ENCODE results near the gene TGM4. TPM values are rescaled to one million over a fixed set of nuclear protein-coding genes. Genes with fewer than 3 reads are reported as not detected.
"Not testable (repeated sequence)": the region's sequence is repeated elsewhere in the genome, so short reads cannot be mapped to it uniquely, and the experiment has no call there.

The TGM4 gene
- polyA plus RNA-seq, 4 donors, result 0.03 to 0.13 (median 0.10) TPM; not detected in 1

DNA sequence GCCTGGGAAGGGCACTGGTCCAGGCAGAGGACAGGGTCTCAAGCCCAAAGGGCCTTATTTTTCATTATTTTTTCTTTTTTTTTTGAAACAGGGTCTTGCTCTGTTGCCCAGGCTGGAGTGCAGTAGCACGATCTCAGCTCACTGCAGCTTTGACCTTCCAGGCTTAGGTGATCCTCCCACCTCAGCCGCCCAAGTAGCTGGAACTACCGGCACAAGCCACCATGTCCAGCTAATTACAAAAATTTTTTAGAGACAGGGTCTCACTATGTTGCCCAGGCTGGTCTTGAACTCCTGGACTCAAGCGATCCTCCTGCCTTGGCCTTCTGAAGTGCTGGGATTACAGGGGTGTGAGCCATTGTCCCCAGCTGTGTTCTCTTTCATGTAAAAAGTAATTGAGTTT, 75.4 kb downstream of the TGM4 start:
- not testable (repeated sequence) for DNase-seq (ENCODE audit: low read depth in 4 of 4, low spot score in 2 of 4)

DNA sequence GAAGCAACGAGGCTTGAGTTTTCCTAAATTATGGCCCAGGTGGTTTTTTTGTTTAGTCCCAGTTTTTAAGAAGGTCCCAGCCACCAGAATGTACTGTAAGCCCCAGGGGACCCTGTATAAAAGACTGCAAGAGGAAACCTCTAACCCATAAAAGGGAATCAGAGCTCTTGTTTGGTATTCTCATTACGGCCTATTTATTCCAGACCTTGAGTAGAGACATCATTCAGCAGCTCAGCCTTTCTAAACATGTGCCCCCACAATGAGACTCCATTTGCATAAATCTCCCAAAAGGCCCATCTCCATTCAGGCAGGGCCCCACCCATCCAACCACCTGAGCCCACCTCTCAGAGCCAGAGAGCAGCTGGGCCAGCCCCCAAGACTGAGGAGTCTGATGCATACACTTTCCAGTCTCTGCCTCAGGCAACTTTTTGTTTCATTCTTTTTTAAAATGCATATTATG, 75.9 kb downstream of the TGM4 start:
- DNase-seq (ENCODE audit: low read depth in 4 of 4, low spot score in 2 of 4), result no peak

DNA sequence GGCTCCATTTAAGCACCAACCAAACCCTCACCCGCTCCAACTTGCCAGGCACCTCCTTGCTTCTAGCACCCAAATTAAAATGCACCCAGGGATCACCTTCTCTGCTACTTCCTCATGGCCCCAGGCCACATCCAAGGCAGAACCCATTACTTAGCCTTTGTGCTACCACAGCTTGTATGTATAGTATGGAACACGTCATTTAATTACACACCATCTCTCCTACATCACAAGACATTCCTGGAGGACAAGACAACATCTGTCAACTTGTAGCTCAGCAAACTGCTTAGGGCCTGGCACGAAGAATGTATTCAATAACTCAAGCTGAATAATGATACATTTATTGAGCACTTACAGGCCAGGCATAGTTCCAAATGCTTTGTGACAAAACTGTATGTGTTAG, 78.3 kb downstream of the TGM4 start:
- no peak for DNase-seq (ENCODE audit: low read depth in 4 of 4, low spot score in 2 of 4)

DNA sequence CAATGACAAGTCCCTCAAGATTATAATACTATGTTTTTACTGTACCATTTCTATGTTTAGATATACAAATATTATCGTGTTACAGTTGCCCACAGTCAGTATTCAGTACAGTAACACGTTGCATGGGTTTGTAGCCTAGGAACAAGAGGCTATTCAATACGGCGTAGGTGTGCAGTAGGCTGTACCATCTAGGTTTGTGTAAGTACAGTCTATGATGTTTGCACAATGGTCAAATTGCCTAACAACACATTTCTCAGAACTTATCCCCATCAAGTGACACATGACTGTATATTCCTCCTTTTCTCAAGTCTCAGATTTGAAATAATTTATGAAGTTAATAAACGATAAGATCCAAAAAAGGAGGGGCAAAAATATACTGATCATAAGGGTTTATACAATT, 79.9 kb downstream of the TGM4 start:
- no peak for DNase-seq (ENCODE audit: low read depth in 4 of 4, low spot score in 2 of 4)

DNA sequence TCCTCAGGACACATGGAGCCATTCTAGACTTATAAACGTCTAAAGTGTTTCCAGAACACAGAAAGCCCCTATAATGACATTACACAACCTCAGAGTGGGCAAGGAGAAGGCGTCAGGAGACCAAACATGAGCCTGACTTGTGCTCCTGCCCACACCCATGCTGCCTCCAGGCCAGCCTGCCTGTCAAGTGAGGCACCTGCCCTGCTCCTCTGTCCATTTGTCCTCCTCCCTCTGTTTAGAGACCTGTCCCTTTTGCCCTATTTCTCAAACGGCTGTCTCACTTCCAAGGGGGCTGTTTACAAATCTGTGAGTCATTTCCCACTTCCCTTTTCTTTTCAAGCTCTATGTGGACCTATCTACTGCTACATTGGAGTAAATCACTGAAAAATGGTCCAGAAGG, 80.6 kb downstream of the TGM4 start:
- no peak for DNase-seq (ENCODE audit: low read depth in 4 of 4, low spot score in 2 of 4)

DNA sequence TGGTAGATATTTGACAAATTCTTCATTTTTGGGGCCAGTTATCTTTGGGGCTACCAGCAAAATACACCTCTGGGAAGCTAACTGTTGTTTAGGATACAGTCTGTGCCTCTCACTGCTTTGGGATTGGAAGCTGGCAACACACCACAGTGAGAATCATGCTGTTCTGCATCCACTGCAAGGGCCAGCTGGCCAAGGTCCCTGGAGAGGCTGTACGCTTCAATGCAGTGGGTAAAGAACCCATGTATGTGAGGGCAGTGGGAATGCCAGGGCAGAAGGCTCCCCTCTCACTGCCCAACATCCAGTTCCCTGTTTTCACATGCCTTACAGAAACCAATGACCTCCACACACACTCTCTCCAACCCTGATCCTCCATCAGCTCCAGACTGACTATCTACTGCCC, 81.5 kb downstream of the TGM4 start:
- no peak for DNase-seq (ENCODE audit: low read depth in 4 of 4, low spot score in 2 of 4)

DNA sequence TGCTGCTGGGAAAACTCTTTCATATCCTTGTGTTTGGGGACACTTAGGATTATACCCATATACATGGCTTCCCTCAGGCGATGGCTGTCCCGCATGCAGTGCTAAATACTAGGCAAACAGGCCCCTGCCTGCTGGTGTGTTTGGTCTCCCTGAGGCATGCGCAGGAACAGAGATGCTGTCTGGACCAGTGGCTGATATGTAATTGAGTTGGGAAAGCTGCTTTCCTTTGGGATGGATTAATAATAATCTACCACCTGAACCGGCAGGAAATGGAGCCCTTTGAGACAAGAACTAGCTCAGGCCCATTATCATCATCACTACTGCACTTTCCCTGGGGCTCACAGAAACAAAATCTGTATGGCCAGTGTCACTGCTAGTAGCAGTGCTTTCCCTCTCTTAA, 83.6 kb downstream of the TGM4 start:
- no peak for DNase-seq (ENCODE audit: low read depth in 4 of 4, low spot score in 2 of 4)

DNA sequence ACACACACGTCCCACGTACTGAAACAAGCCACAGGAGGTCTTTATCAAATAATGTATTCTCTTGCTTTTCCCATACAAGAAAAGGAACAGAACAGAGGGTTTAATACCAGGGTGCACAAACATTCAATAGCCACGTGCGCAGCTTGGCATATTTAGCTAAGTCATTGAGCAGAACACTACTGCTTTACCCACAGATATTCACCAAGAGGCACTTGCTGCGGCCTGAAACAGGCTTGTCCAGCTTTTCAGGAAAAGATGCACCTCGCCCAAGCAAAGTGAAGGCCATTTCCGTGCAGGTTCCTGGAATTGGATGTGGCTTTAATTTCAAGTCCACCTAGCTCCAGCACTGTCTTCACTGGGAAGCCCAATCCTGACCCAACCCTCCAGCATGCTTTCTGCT, 84.0 kb downstream of the TGM4 start:
- no peak for DNase-seq (ENCODE audit: low read depth in 4 of 4, low spot score in 2 of 4)

DNA sequence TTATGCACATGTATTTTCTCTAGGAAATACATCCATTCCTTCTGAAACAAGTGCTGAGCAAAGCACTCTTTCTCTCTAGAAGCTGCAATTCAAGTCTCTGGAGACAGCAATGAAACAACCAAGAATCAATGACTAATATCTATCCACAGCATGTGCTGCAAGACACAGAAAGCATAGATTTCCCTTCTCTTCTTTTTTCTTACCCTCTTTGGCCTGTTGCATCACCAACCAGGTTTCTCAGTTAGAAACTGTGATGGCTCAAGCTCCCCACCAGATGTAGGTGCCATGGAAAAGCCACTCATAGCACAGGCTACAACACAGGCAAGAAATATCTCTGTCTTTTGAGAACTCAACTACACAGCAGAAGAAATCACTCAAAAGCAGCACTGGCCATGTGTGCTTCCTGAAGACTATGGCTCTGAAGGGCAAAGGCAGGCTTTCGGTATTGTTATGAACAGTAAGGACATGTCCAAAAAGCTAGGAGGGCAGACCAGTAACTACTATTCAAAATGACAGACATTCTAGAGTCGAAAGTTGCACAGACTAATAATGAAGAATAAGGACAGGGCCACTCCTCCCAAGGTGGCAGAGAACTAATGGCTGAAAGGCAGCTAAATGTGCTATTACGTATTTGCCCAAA, 86.1 kb downstream of the TGM4 start:
- no peak for DNase-seq (ENCODE audit: low read depth in 4 of 4, low spot score in 2 of 4)

DNA sequence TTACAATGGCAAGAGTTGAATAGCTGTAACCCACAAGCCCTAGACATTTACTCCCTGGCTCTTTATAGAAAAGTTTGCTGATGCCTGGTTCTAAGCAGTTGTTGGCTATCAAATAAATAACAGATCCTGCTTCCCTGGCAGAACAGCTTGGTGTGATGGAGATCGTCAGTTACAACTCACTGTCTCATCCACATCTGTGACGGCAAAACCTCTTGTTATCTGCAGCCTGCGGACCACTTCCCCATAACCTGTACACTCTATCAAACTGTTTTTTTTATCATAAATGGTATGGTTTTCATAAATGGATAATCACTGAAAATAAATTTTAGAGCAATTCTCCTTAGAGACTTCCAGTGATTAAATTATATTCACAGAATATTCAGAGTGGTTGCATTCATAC, 87.5 kb downstream of the TGM4 start:
- DNase-seq (ENCODE audit: low read depth in 4 of 4, low spot score in 2 of 4), result no peak

DNA sequence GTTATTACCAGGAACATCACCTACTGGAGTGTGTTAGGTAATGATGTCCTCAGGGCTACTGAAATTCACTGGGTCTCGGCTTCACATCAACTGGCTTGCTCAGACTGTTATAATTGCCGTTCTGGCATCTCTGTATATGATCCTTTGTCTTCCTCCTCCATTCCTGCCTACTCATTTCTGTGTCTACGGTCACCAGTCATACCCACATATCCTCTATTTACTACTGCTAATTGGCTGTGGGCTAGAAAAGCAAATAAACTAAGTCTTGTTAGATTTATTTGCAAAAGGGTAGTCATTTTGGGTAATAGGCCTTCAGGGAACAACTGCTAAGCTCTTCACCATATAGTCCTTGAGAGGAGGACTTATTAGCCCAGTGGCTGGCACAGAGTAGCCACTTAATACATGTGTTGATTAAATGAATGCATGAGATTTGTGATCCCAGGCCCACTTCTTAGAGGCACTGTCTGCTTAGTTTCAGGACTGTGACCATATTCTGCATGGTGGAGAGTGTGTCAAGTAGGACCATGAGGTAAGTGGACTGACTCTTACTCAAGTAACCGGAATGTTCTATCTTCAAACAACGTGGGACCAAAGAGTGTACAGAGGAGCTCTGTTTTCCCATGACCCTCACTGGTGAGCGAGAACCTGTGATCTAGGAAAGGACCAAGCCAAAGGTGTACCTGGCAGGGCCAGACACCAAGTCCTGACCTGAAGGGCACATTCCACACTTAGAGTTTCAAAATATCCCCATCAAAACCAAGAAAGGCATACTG, 88.4 kb downstream of the TGM4 start:
- DNase-seq (ENCODE audit: low read depth in 4 of 4, low spot score in 2 of 4), result no peak

DNA sequence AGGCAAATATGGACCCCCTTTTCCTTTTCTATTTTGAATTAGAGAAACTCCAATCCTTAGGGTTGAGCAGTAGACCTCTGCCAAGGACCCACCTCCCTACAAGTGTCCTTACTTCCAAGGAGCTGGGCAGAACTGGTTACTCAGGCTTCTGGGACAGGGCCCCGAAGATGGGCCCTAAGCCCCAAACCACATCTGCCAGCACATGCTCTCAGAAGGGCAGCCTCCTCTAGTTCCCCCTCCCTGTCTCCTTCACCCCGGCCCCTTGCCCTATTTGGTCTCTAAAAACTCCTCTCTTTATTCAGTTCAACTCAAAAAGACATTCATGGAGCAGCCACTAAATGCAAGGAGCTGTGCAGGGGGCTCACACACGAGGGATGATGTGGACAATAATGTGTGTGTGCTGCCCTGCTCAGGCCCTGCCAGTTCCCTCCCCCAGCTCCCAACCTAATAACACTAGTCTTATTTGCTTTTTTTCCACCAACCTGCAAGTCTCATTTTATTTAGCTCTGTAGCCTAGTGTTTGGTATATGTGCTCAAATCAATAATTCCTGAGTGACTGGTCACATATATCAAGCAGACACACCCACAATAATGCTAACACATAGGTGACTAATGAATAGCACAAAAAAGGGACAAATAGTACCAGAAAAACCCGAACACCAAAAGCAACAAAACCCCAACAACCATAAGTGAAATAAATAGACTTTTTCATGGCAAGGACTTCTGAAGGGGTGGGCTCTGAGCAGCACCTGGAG, 89.3 kb downstream of the TGM4 start:
- DNase-seq (ENCODE audit: low read depth in 4 of 4, low spot score in 2 of 4), result no peak

Other genes with a start within 250 kb of the TGM4 start
- 10 to 100 TPM; 29.1 to 40.1 (median 32.2) TPM for gene ZNF197, start 249.6 kb upstream of the TGM4 start, polyA plus RNA-seq (ENCODE audit: insufficient read length in 4 of 4)
- gene ZNF35, start 225.9 kb upstream of the TGM4 start, polyA plus RNA-seq (ENCODE audit: insufficient read length in 4 of 4), result 10 to 100 TPM in 3 of 4 donors, 1 to 10 TPM in 1; 9.6 to 13.2 (median 11.3) TPM
- gene ZNF502, start 161.9 kb upstream of the TGM4 start, polyA plus RNA-seq (ENCODE audit: insufficient read length in 4 of 4), result 10 to 100 TPM; 11.1 to 16.2 (median 12.1) TPM
- 10 to 100 TPM in 3 of 4 donors, 1 to 10 TPM in 1; 9.6 to 13.2 (median 12.2) TPM for gene ZNF501, start 145.0 kb upstream of the TGM4 start, polyA plus RNA-seq (ENCODE audit: insufficient read length in 4 of 4)
- 10 to 100 TPM; 48.8 to 66.0 (median 54.9) TPM for gene KIAA1143, start 113.0 kb upstream of the TGM4 start, polyA plus RNA-seq (ENCODE audit: insufficient read length in 4 of 4)
- 10 to 100 TPM; 22.0 to 29.6 (median 26.8) TPM for gene KIF15, start 112.8 kb upstream of the TGM4 start, polyA plus RNA-seq (ENCODE audit: insufficient read length in 4 of 4)
- 10 to 100 TPM; 28.6 to 30.7 (median 29.8) TPM for gene TMEM42, start 12.7 kb upstream of the TGM4 start, polyA plus RNA-seq (ENCODE audit: insufficient read length in 4 of 4)
- gene ZDHHC3, start 101.6 kb downstream of the TGM4 start, polyA plus RNA-seq (ENCODE audit: insufficient read length in 4 of 4), result 100 to 1,000 TPM in 1 of 4 donors, 10 to 100 TPM in 3; 80.2 to 102 (median 86.5) TPM
- gene EXOSC7, start 101.6 kb downstream of the TGM4 start, polyA plus RNA-seq (ENCODE audit: insufficient read length in 4 of 4), result 10 to 100 TPM; 50.1 to 54.4 (median 52.4) TPM
- gene CLEC3B, start 151.7 kb downstream of the TGM4 start, polyA plus RNA-seq (ENCODE audit: insufficient read length in 4 of 4), result 10 to 100 TPM; 21.1 to 44.0 (median 25.8) TPM

Data from left renal cortex interstitium (tissue), 4 donors.